SU-DHL-6 (cell line): ENCODE data around the gene IDH3B.

Experiments
- H2AFZ ChIP-seq: fragments of 200-600 bp; sonication (generic); 2 replicates; pipeline ENCODE4 v1.6.1; 2014; ENCODE audit warnings: low read depth, mild to moderate bottlenecking, moderate library complexity, mixed read lengths, antibody characterized with exemption, low read length; ENCODE audit not compliant: severe bottlenecking
- H3F3A ChIP-seq: fragments of 200-600 bp; shearing (Covaris generic); 2 replicates; pipeline ENCODE4 v1.6.0; 2016; ENCODE audit warnings: antibody characterized with exemption, mild to moderate bottlenecking; ENCODE audit not compliant: insufficient read depth
- H3K27ac ChIP-seq: fragments of 200-600 bp; sonication (generic); 2 replicates; pipeline ENCODE4 v1.5.1; 2016; ENCODE audit warnings: low read depth, mild to moderate bottlenecking, low read length, moderate library complexity, mixed read lengths
- H3K27me3 ChIP-seq: fragments of 200-600 bp; sonication (generic), shearing (Covaris generic); 2 replicates; pipeline ENCODE4 v1.6.0; 2014; ENCODE audit warnings: mild to moderate bottlenecking, low read length
- H3K36me3 ChIP-seq: fragments of 200-600 bp; sonication (generic); 2 replicates; pipeline ENCODE4 v1.6.1; 2014; ENCODE audit warnings: mild to moderate bottlenecking, low read length, mixed read lengths
- H3K4me2 ChIP-seq: fragments of 300-600, 200-600 bp; shearing (Covaris generic), sonication (generic); 2 replicates; pipeline ENCODE4 v1.6.0; 2014; ENCODE audit warnings: low read length, low read depth, mild to moderate bottlenecking; ENCODE audit not compliant: poor library complexity, severe bottlenecking
- H3K4me3 ChIP-seq: fragments of 200-600 bp; sonication (generic); 2 replicates; pipeline ENCODE4 v1.5.1; 2014; ENCODE audit warnings: antibody characterized with exemption, low read length, mild to moderate bottlenecking, mixed read lengths; ENCODE audit not compliant: insufficient read depth, poor library complexity, severe bottlenecking
- H3K79me2 ChIP-seq: fragments of 200-600 bp; sonication (generic); 2 replicates; pipeline ENCODE4 v1.6.1; 2014; ENCODE audit warnings: mild to moderate bottlenecking, low read length, moderate library complexity; ENCODE audit not compliant: insufficient read depth
- H3K9ac ChIP-seq: fragments of 200-600 bp; sonication (generic); 2 replicates; pipeline ENCODE4 v1.7.0; 2014; ENCODE audit warnings: mild to moderate bottlenecking, low read length
- H3K9me2 ChIP-seq: fragments of 200-600 bp; sonication (generic); replicated peaks from 2 replicates; pipeline ENCODE4 v1.6.1; 2014; ENCODE audit warnings: low read length; ENCODE audit not compliant: insufficient read depth
- H3K9me3 ChIP-seq: fragments of 200-600 bp; sonication (generic); 2 replicates; pipeline ENCODE4 v1.6.1; 2014; ENCODE audit warnings: low read length, mixed read lengths; ENCODE audit not compliant: insufficient read depth
- H4K20me1 ChIP-seq: fragments of 200-600 bp; sonication (generic); 2 replicates; pipeline ENCODE4 v1.6.1; 2014; ENCODE audit warnings: low read depth, mild to moderate bottlenecking, antibody characterized with exemption, low read length, moderate library complexity, mixed read lengths
- CTCF ChIP-seq: fragments of 200-600 bp; sonication (generic); IDR thresholded peaks from one replicate; pipeline ENCODE4 v1.5.1; 2017; ENCODE audit warnings: antibody characterized with exemption, mild to moderate bottlenecking, low read length, moderate library complexity; ENCODE audit not compliant: insufficient read depth, poor library complexity, severe bottlenecking
- EZH2phosphoT487 ChIP-seq: fragments of 200-600 bp; sonication (generic), shearing (Covaris generic); conservative IDR thresholded peaks from 2 replicates; pipeline ENCODE4 v1.6.1; 2018; ENCODE audit warnings: mild to moderate bottlenecking, antibody characterized with exemption, low read length, moderate library complexity, mixed read lengths

Gene IDH3B

GRCh38 chr20:2698912-2699311, 34.9 kb upstream of the IDH3B start:
- H3K79me2 ChIP-seq: no peaks in the 10 kb centered on the region
- no peaks in the 10 kb centered on the region for H3K27me3 ChIP-seq
- H3K9ac ChIP-seq: no peak overlapping the region
- H2AFZ ChIP-seq: no peak overlapping the region
- no peaks in the 10 kb centered on the region for H3K9me2 ChIP-seq
- no peaks in the 10 kb centered on the region for H3K36me3 ChIP-seq
- no peaks in the 10 kb centered on the region for H4K20me1 ChIP-seq
- no peak overlapping the region for H3K27ac ChIP-seq
- TF ChIP-seq CTCF (no peak), EZH2phosphoT487 (no peak)
- no peak overlapping the region for H3K4me3 ChIP-seq
- no peak overlapping the region for H3K4me2 ChIP-seq
- H3F3A ChIP-seq: no peaks in the 10 kb centered on the region
- H3K9me3 ChIP-seq: no peaks in the 10 kb centered on the region

DNA sequence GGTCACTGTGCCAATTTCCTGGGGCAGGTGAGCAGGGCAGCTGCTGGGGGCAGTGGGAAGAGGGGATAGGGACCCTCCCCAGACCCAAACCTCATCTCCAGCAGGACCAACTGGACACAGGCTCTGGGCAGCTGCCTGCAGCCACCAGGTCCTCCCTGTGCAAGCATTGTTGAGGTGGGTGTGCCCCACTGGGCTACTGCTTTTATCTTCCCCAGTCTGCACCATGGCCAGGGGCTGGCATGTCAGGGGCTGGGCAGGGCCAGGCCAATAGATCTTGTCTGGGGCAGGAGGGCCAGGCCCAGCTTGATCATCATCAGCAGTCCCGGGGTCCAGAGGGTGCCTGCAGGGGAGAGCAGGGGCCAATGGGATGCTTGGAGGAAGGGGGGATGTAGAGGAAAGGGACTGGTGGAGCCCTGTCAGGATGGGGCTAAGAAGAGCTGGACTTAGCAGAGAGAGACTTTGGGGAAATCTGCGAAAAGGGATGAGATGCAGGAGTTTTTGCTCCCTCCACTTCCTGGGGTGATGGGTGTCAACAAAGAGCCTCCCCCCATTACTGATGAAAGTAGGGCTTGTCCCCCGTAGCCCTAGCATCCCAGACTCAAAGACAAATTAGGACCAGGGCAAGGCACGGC, 34.3 kb upstream of the IDH3B start:
- H3K4me3 ChIP-seq: no peak overlapping the region
- TF ChIP-seq EZH2phosphoT487 (no peak), CTCF (no peak)
- H3K9me3 ChIP-seq: no peaks in the 10 kb centered on the region
- H4K20me1 ChIP-seq: no peaks in the 10 kb centered on the region
- H3K4me2 ChIP-seq: no peak overlapping the region
- H3K79me2 ChIP-seq: no peaks in the 10 kb centered on the region
- H3F3A ChIP-seq: no peaks in the 10 kb centered on the region
- no peaks in the 10 kb centered on the region for H3K9me2 ChIP-seq
- H2AFZ ChIP-seq: no peak overlapping the region
- H3K27ac ChIP-seq: no peak overlapping the region
- no peaks in the 10 kb centered on the region for H3K36me3 ChIP-seq
- H3K9ac ChIP-seq: no peak overlapping the region
- no peaks in the 10 kb centered on the region for H3K27me3 ChIP-seq

GRCh38 chr20:2697768-2698167, 33.8 kb upstream of the IDH3B start:
- Histone ChIP-seq H3K9me3 (no peaks in the 10 kb centered on the region), H3F3A (no peaks in the 10 kb centered on the region), H3K4me3 (no peak overlapping the region), H3K4me2 (no peak overlapping the region), H3K9ac (no peak overlapping the region), H3K79me2 (no peaks in the 10 kb centered on the region), H3K36me3 (no peaks in the 10 kb centered on the region), H4K20me1 (no peaks in the 10 kb centered on the region), H3K27me3 (no peaks in the 10 kb centered on the region), H3K9me2 (no peaks in the 10 kb centered on the region), H2AFZ (no peak overlapping the region), H3K27ac (no peak overlapping the region)
- TF ChIP-seq EZH2phosphoT487 (no peak), CTCF (no peak)
